Right lobe of liver (tissue), 4 donors: ENCODE measurements around the gene SS18.

Experiments used
- CTCF ChIP-seq, 4 donors: fragments of 200-600 bp in 3 of 4; fragments of 450-650 bp in 1 of 4; IDR thresholded peaks; one replicate each; pipeline versions ENCODE4 v1.5.1 to v1.8.0; 2016 to 2022; ENCODE audit warnings: antibody characterized with exemption in 4 of 4, mild to moderate bottlenecking in 2 of 4
- POLR2A ChIP-seq: fragments of 450-650 bp; IDR thresholded peaks from one replicate; pipeline ENCODE4 v1.6.1; 2017; ENCODE audit warnings: antibody characterized with exemption, mild to moderate bottlenecking
- donor health status: DM: no; HTN: no; CAD: no.
- donor health status: DM: no; HTN: no; CAD: no.
- donor health status: DM: no; HTN: yes; CAD: no.

GRCh38 chr18:26073758-26074157 lies 16.7 kb downstream of the SS18 start:
- no peak for TF ChIP-seq CTCF (IDR thresholded peaks at IDR 0.05)
- TF ChIP-seq POLR2A: no peak
